ENCODE measurements around the gene KIAA0319L.

Gene KIAA0319L

GRCh38 chr1:35509558-35509957 is 47.6 kb downstream of the KIAA0319L start:
- Histone ChIP-seq H2BK5ac (ENCODE audit: low read depth, low read length, poor library complexity) (no peak overlapping the region), H2BK120ac (ENCODE audit: insufficient read depth, low read length, poor library complexity) (no peak overlapping the region), H3K27me3 (ENCODE audit: insufficient read depth, low read length) (no peaks in the 10 kb centered on the region), H3K4me3 (ENCODE audit: low read depth, low read length) (no peak overlapping the region), H4K91ac (ENCODE audit: low read depth, low read length) (no peak overlapping the region), H2BK12ac (ENCODE audit: low read length) (no peak overlapping the region), H3K4ac (ENCODE audit: low read depth, low read length) (no peak overlapping the region), H2AK5ac (ENCODE audit: low read length) (no peak overlapping the region), H3K79me2 (ENCODE audit: control insufficient read depth, insufficient read depth, low read length, poor library complexity) (no peaks in the 10 kb centered on the region), H3K27ac (ENCODE audit: low read depth, low read length) (no peak overlapping the region), H4K8ac (ENCODE audit: low read depth, low read length) (no peak overlapping the region), H4K12ac (ENCODE audit: low read depth, low read length) (no peak overlapping the region), H3K36me3 (ENCODE audit: control insufficient read depth in 1 of 2, insufficient read depth in 2 of 2, low read length in 2 of 2) (peaks cover 0 to 2% of the 10 kb centered on the region in 2 experiments), H3K14ac (ENCODE audit: low read length) (no peak overlapping the region), H3K18ac (ENCODE audit: low read length) (no peak overlapping the region), H3K79me1 (ENCODE audit: low read length) (no peaks in the 10 kb centered on the region), H3K4me2 (ENCODE audit: low read length) (no peak overlapping the region), H3K4me1 (ENCODE audit: control insufficient read depth in 1 of 2, insufficient read depth in 2 of 2, low read length in 2 of 2) (peaks cover 0 to 4% of the 10 kb centered on the region in 2 experiments), H3K9me3 (ENCODE audit: insufficient read depth, low read depth, low read length) (no peaks in the 10 kb centered on the region), H3K23ac (ENCODE audit: low read length) (no peak overlapping the region), H2AFZ (ENCODE audit: insufficient read depth, low read length, poor library complexity) (no peak overlapping the region), H3K9ac (ENCODE audit: low read length) (no peak overlapping the region)
- no CpG with 5 or more reads among the region's 3 CpGs for WGBS (ENCODE audit: extremely low coverage, insufficient coverage, insufficient read length)
- no peak for DNase-seq

GRCh38 chr1:35507947-35508346 is 49.3 kb downstream of the KIAA0319L start:
- H3K23ac ChIP-seq (ENCODE audit: low read length), result no peak overlapping the region
- no peak overlapping the region for H4K12ac ChIP-seq (ENCODE audit: low read depth, low read length)
- H3K9me3 ChIP-seq (ENCODE audit: insufficient read depth, low read depth, low read length), result no peaks in the 10 kb centered on the region
- no peak overlapping the region for H2BK5ac ChIP-seq (ENCODE audit: low read depth, low read length, poor library complexity)
- no peak for DNase-seq
- H2AFZ ChIP-seq (ENCODE audit: insufficient read depth, low read length, poor library complexity), result no peak overlapping the region
- no peak overlapping the region for H3K9ac ChIP-seq (ENCODE audit: low read length)
- no peaks in the 10 kb centered on the region for H3K79me1 ChIP-seq (ENCODE audit: low read length)
- H3K18ac ChIP-seq (ENCODE audit: low read length), result no peak overlapping the region
- no peak overlapping the region for H3K4ac ChIP-seq (ENCODE audit: low read depth, low read length)
- H3K14ac ChIP-seq (ENCODE audit: low read length), result no peak overlapping the region
- no peak overlapping the region for H3K4me2 ChIP-seq (ENCODE audit: low read length)
- no peak overlapping the region for H2AK5ac ChIP-seq (ENCODE audit: low read length)
- H3K4me1 ChIP-seq (ENCODE audit: control insufficient read depth in 1 of 2, insufficient read depth in 2 of 2, low read length in 2 of 2), result peaks cover 0 to 4% of the 10 kb centered on the region in 2 experiments
- H4K91ac ChIP-seq (ENCODE audit: low read depth, low read length), result no peak overlapping the region
- no peak overlapping the region for H2BK120ac ChIP-seq (ENCODE audit: insufficient read depth, low read length, poor library complexity)
- H2BK12ac ChIP-seq (ENCODE audit: low read length), result no peak overlapping the region
- no peak overlapping the region for H4K8ac ChIP-seq (ENCODE audit: low read depth, low read length)
- H3K27ac ChIP-seq (ENCODE audit: low read depth, low read length), result no peak overlapping the region
- no peaks in the 10 kb centered on the region for H3K27me3 ChIP-seq (ENCODE audit: insufficient read depth, low read length)
- H3K79me2 ChIP-seq (ENCODE audit: control insufficient read depth, insufficient read depth, low read length, poor library complexity), result no peaks in the 10 kb centered on the region
- H3K4me3 ChIP-seq (ENCODE audit: low read depth, low read length), result no peak overlapping the region
- H3K36me3 ChIP-seq (ENCODE audit: control insufficient read depth in 1 of 2, insufficient read depth in 2 of 2, low read length in 2 of 2), result peaks cover 0 to 2% of the 10 kb centered on the region in 2 experiments

- Histone ChIP-seq H3K27me3 (ENCODE audit: insufficient read depth, low read length) (no peaks in the 10 kb centered on the region), H3K4me2 (ENCODE audit: low read length) (no peak overlapping the region), H2AFZ (ENCODE audit: insufficient read depth, low read length, poor library complexity) (no peak overlapping the region), H2BK120ac (ENCODE audit: insufficient read depth, low read length, poor library complexity) (no peak overlapping the region), H4K91ac (ENCODE audit: low read depth, low read length) (no peak overlapping the region), H2BK5ac (ENCODE audit: low read depth, low read length, poor library complexity) (no peak overlapping the region), H3K9ac (ENCODE audit: low read length) (no peak overlapping the region), H3K79me2 (ENCODE audit: control insufficient read depth, insufficient read depth, low read length, poor library complexity) (no peaks in the 10 kb centered on the region), H3K36me3 (ENCODE audit: control insufficient read depth in 1 of 2, insufficient read depth in 2 of 2, low read length in 2 of 2) (peaks cover 0 to 2% of the 10 kb centered on the region in 2 experiments), H2AK5ac (ENCODE audit: low read length) (no peak overlapping the region), H3K4me1 (ENCODE audit: control insufficient read depth in 1 of 2, insufficient read depth in 2 of 2, low read length in 2 of 2) (peaks cover 0 to 4% of the 10 kb centered on the region in 2 experiments), H3K4ac (ENCODE audit: low read depth, low read length) (no peak overlapping the region), H4K12ac (ENCODE audit: low read depth, low read length) (no peak overlapping the region), H3K27ac (ENCODE audit: low read depth, low read length) (no peak overlapping the region), H3K14ac (ENCODE audit: low read length) (no peak overlapping the region), H4K8ac (ENCODE audit: low read depth, low read length) (no peak overlapping the region), H2BK12ac (ENCODE audit: low read length) (no peak overlapping the region), H3K18ac (ENCODE audit: low read length) (no peak overlapping the region), H3K4me3 (ENCODE audit: low read depth, low read length) (no peak overlapping the region), H3K23ac (ENCODE audit: low read length) (no peak overlapping the region), H3K9me3 (ENCODE audit: insufficient read depth, low read depth, low read length) (no peaks in the 10 kb centered on the region), H3K79me1 (ENCODE audit: low read length) (no peaks in the 10 kb centered on the region)
- no CpG with 5 or more reads among the region's 3 CpGs for WGBS (ENCODE audit: extremely low coverage, insufficient coverage, insufficient read length)
- DNase-seq, result no peak
Measured at GRCh38 chr1:35506960-35507912, 50.0 kb downstream of the KIAA0319L start.

- Histone ChIP-seq H2BK12ac (ENCODE audit: low read length) (no peak overlapping the region), H2BK5ac (ENCODE audit: low read depth, low read length, poor library complexity) (no peak overlapping the region), H4K91ac (ENCODE audit: low read depth, low read length) (no peak overlapping the region), H2AFZ (ENCODE audit: insufficient read depth, low read length, poor library complexity) (no peak overlapping the region), H3K79me1 (ENCODE audit: low read length) (no peaks in the 10 kb centered on the region), H3K79me2 (ENCODE audit: control insufficient read depth, insufficient read depth, low read length, poor library complexity) (no peaks in the 10 kb centered on the region), H3K4me3 (ENCODE audit: low read depth, low read length) (no peak overlapping the region), H2BK120ac (ENCODE audit: insufficient read depth, low read length, poor library complexity) (no peak overlapping the region), H3K4ac (ENCODE audit: low read depth, low read length) (no peak overlapping the region), H3K27me3 (ENCODE audit: insufficient read depth, low read length) (no peaks in the 10 kb centered on the region), H3K36me3 (ENCODE audit: control insufficient read depth in 1 of 2, insufficient read depth in 2 of 2, low read length in 2 of 2) (peaks cover 0 to 2% of the 10 kb centered on the region in 2 experiments), H4K12ac (ENCODE audit: low read depth, low read length) (no peak overlapping the region), H4K8ac (ENCODE audit: low read depth, low read length) (no peak overlapping the region), H3K9me3 (ENCODE audit: insufficient read depth, low read depth, low read length) (no peaks in the 10 kb centered on the region), H2AK5ac (ENCODE audit: low read length) (no peak overlapping the region), H3K4me1 (ENCODE audit: control insufficient read depth in 1 of 2, insufficient read depth in 2 of 2, low read length in 2 of 2) (peaks cover 0 to 4% of the 10 kb centered on the region in 2 experiments), H3K18ac (ENCODE audit: low read length) (no peak overlapping the region), H3K23ac (ENCODE audit: low read length) (no peak overlapping the region), H3K4me2 (ENCODE audit: low read length) (no peak overlapping the region), H3K14ac (ENCODE audit: low read length) (no peak overlapping the region), H3K9ac (ENCODE audit: low read length) (no peak overlapping the region), H3K27ac (ENCODE audit: low read depth, low read length) (no peak overlapping the region)
- no CpG with 5 or more reads among the region's 4 CpGs for WGBS (ENCODE audit: extremely low coverage, insufficient coverage, insufficient read length)
- DNase-seq, result peak; percentile 12 to 28
Measured at GRCh38 chr1:35505911-35506798, 51.0 kb downstream of the KIAA0319L start.

Data from trophoblast cell (in vitro differentiated cells and primary cell).